HepG2 (cell line): Measurements from ENCODE around the gene URB1. TPM values are rescaled to one million over a fixed set of nuclear protein-coding genes. Genes with fewer than 3 reads are reported as not detected.

ENCODE experiments used
- ATAC-seq: fragments of 200-7000 bp; cut with Tn5 transposase; 3 replicates; pipeline ENCODE4 v1.9.1; 2020; ENCODE audit warnings: mild to moderate bottlenecking, moderate library complexity
- BruUV-seq: library from RNA; stranded (reverse); fragments of 400-500 nt; replicated peaks from 2 replicates; lab custom pipeline; 2021; lab: Mats Ljungman, UMichigan
- CTCF ChIA-PET: fragments of 300-600 bp; formaldehyde crosslinking; extraction: SDS; loops from one replicate; lab custom pipeline; 2021; ENCODE audit warnings: low total read pairs, inconsistent platforms, low intra/inter-chr PET ratio; lab: Yijun Ruan, JAX
- POLR2A ChIA-PET: fragments of 350-600 bp; sonication (Branson Sonifier 250); formaldehyde crosslinking; loops from one replicate; lab custom pipeline; 2020; ENCODE audit warnings: antibody characterized with exemption, inconsistent platforms; lab: Yijun Ruan, JAX
- DNase-seq: peaks from one replicate; pipeline ENCODE4 v3.0.0-alpha.2; 2015; ENCODE audit warnings: low spot score
- FAIRE-seq: peaks from 3 replicates; lab custom pipeline; 2011; peaks lifted over from hg19 to GRCh38; lab: Jason Lieb, UNC
- H2AFZ ChIP-seq: one replicate; pipeline ENCODE4 v1.6.1; 2011; ENCODE audit warnings: low read length, inconsistent platforms
- H3K27ac ChIP-seq: fragments of 300-600 bp; 3 replicates; pipeline ENCODE4 v1.8.0; 2011; ENCODE audit warnings: mixed run types, mild to moderate bottlenecking, mixed read lengths, low read length, inconsistent platforms; ENCODE audit not compliant: insufficient read depth; ENCODE audit errors: extremely low read length
- H3K27me3 ChIP-seq, 2 experiments: fragments of 200-600 bp in 1 of 2; 2 replicates in 1 of 2; 3 replicates in 1 of 2; pipeline versions ENCODE4 v1.6.0 to v1.8.0; 2011; ENCODE audit warnings: low read length in 2 of 2, mild to moderate bottlenecking in 2 of 2, moderate library complexity in 2 of 2, inconsistent platforms in 1 of 2; ENCODE audit not compliant: insufficient read depth in 2 of 2, control insufficient read depth in 1 of 2
- H3K36me3 ChIP-seq, 2 experiments: fragments of 200-600 bp in 1 of 2; replicated peaks in 1 of 2; 2 replicates in 1 of 2; 3 replicates in 1 of 2; pipeline versions ENCODE4 v1.5.1 to v1.8.0; 2011; ENCODE audit warnings: low read length in 2 of 2, inconsistent platforms in 1 of 2; ENCODE audit not compliant: insufficient read depth in 2 of 2, control insufficient read depth in 1 of 2
- H3K4me1 ChIP-seq: 2 replicates; pipeline ENCODE4 v1.5.1; 2012; ENCODE audit warnings: low read length, inconsistent platforms; ENCODE audit not compliant: insufficient read depth
- H3K4me2 ChIP-seq: 2 replicates; pipeline ENCODE4 v1.6.0; 2011; ENCODE audit warnings: low read depth, low read length, inconsistent platforms
- H3K4me3 ChIP-seq, 3 experiments: fragments of 200-600 bp in 1 of 3; sonication (generic), shearing (Covaris generic) in 1 of 3; replicated peaks in 1 of 3; 2 replicates each; pipeline ENCODE4 v1.5.1; 2011 to 2016; ENCODE audit warnings: low read length in 3 of 3, inconsistent platforms in 2 of 3, low read depth in 2 of 3, mild to moderate bottlenecking in 2 of 3, control low read depth in 1 of 3, mixed read lengths in 1 of 3; ENCODE audit not compliant: insufficient read depth in 1 of 3
- H3K79me2 ChIP-seq: one replicate; pipeline ENCODE4 v1.6.1; 2011; ENCODE audit warnings: low read length, inconsistent platforms; ENCODE audit not compliant: insufficient read depth
- H3K9ac ChIP-seq: 2 replicates; pipeline ENCODE4 v1.6.0; 2011; ENCODE audit warnings: mild to moderate bottlenecking, low read depth, low read length, inconsistent platforms; ENCODE audit not compliant: insufficient read depth
- H3K9me3 ChIP-seq: 2 replicates; pipeline ENCODE4 v1.5.1; 2012; ENCODE audit warnings: mild to moderate bottlenecking, low read length
- H4K20me1 ChIP-seq: 2 replicates; pipeline ENCODE4 v1.6.0; 2011; ENCODE audit warnings: inconsistent platforms, mild to moderate bottlenecking, low read length, moderate library complexity; ENCODE audit not compliant: insufficient read depth
- ATM ChIP-seq: fragments of 450-650 bp; IDR thresholded peaks from 2 replicates; pipeline ENCODE4 v1.7.1; 2017; ENCODE audit warnings: mild to moderate bottlenecking, borderline replicate concordance
- CHCHD3 ChIP-seq: sonication (generic); formaldehyde crosslinking; IDR thresholded peaks from 2 replicates; pipeline ENCODE4 v1.8.0; 2022; ENCODE audit warnings: mild to moderate bottlenecking, missing genetic modification reagents, moderate library complexity
- JUND ChIP-seq: sonication (generic); formaldehyde crosslinking; IDR thresholded peaks from 2 replicates; pipeline ENCODE4 v1.8.0; 2022; ENCODE audit warnings: mild to moderate bottlenecking, missing genetic modification reagents
- KDM4B ChIP-seq: sonication (generic); formaldehyde crosslinking; IDR thresholded peaks from 2 replicates; pipeline ENCODE4 v1.4.0; 2020; ENCODE audit warnings: missing genetic modification reagents
- MAX ChIP-seq: IDR thresholded peaks from 2 replicates; pipeline ENCODE4 v1.6.1; 2012; ENCODE audit warnings: inconsistent platforms
- NONO ChIP-seq, 2 experiments: fragments of 450-650 bp in 1 of 2; sonication (generic) in 1 of 2; formaldehyde crosslinking in 1 of 2; IDR thresholded peaks in 1 of 2; conservative IDR thresholded peaks in 1 of 2; 2 replicates each; pipeline versions ENCODE4 v1.6.1 to v1.8.0; 2017 to 2022; ENCODE audit warnings: mild to moderate bottlenecking in 1 of 2, missing genetic modification reagents in 1 of 2, moderate library complexity in 1 of 2
- SAFB2 ChIP-seq: sonication (generic); formaldehyde crosslinking; IDR thresholded peaks from 2 replicates; pipeline ENCODE4 v1.5.1; 2020; ENCODE audit warnings: missing genetic modification reagents, low read depth, mild to moderate bottlenecking, borderline replicate concordance
- ZBTB1 ChIP-seq: sonication (generic); formaldehyde crosslinking; IDR thresholded peaks from 2 replicates; pipeline ENCODE4 v1.4.0; 2020; ENCODE audit warnings: missing genetic modification reagents, borderline replicate concordance
- ZBTB2 ChIP-seq: sonication (generic); formaldehyde crosslinking; IDR thresholded peaks from 2 replicates; pipeline ENCODE4 v1.8.0; 2022; ENCODE audit warnings: low read depth, missing genetic modification reagents
- ZNF274 ChIP-seq: sonication (generic); formaldehyde crosslinking; IDR thresholded peaks from 2 replicates; pipeline ENCODE4 v1.5.1; 2020; ENCODE audit warnings: mild to moderate bottlenecking, missing genetic modification reagents
- ZNF331 ChIP-seq: sonication (generic); formaldehyde crosslinking; IDR thresholded peaks from 2 replicates; pipeline ENCODE4 v1.4.0; 2020; ENCODE audit warnings: missing genetic modification reagents
- ZNF552 ChIP-seq: sonication (generic); formaldehyde crosslinking; IDR thresholded peaks from 2 replicates; pipeline ENCODE4 v1.9.0; 2022; ENCODE audit warnings: missing genetic modification reagents, mild to moderate bottlenecking, borderline replicate concordance
- ZSCAN22 ChIP-seq: sonication (generic); formaldehyde crosslinking; IDR thresholded peaks from 2 replicates; pipeline ENCODE4 v1.4.0; 2020; ENCODE audit warnings: mild to moderate bottlenecking, missing genetic modification reagents
- WGBS: methylation state at CpG from one replicate; pipeline ENCODE4 v1.1.6; 2017; ENCODE audit warnings: low lambda C conversion rate; 5-methylcytosine and 5-hydroxymethylcytosine counted together
- in situ Hi-C: cut with HindIII; loops from 2 replicates; pipeline ENCODE4 v1.10.0; 2017; ENCODE audit warnings: low pct_unique_long_range_greater_than_20kb; ENCODE audit not compliant: extremely low pct_ligation_motif_present
- intact Hi-C: fragments of 100-400 bp; cut with micrococcal nuclease; formaldehyde crosslinking; loops from one replicate; pipeline ENCODE4 v1.10.0; 2022; ENCODE audit not compliant: unreplicated experiment
- polyA plus RNA-seq, 8 experiments: library from polyadenylated mRNA; depleted of rRNA in 3 of 8; stranded (reverse) in 7 of 8; unstranded in 1 of 8; fragments of >200 nt; fragmentation: Illumina TruSeq in 4 of 8; extraction: Trizol in 4 of 8; gene quantifications; 2 replicates each; pipeline versions ENCODE4 v1.2.1 to v1.2.3, GENCODE V29; 2011 to 2016; ENCODE audit warnings: low read depth in 4 of 8, missing spikeins in 1 of 8, mixed read lengths in 1 of 8; ENCODE audit not compliant: insufficient read depth in 1 of 8
- total RNA-seq, 5 experiments: library from RNA; depleted of rRNA; stranded (reverse); fragments of >200 nt; fragmentation: Illumina TruSeq; extraction: Trizol; gene quantifications; 2 replicates each; pipeline ENCODE4 v1.2.3, GENCODE V29; 2016; ENCODE audit warnings: low read depth in 1 of 5

URB1 gene
- total and polyA plus RNA-seq, 2 of the 13 experiments (the other 11 are each of a cell fraction or from before 2014, with no cell fraction given): 4.5 to 16.7 TPM

GRCh38 chr21:32312326-32312725 lies 80.5 kb downstream of the URB1 start:
- FAIRE-seq: no peak
- BruUV-seq: no TSS peak
- TF ChIP-seq JUND (CRISPR knock-in tag) (no peak), CHCHD3 (CRISPR knock-in tag) (no peak), ZNF274 (CRISPR knock-in tag) (no peak), NONO (IDR thresholded peaks at IDR 0.05) (no peak), NONO (CRISPR knock-in tag; conservative IDR thresholded peaks at IDR 0.05) (no peak), ZNF552 (no peak), ZSCAN22 (CRISPR knock-in tag) (no peak), ZBTB1 (CRISPR knock-in tag) (no peak), SAFB2 (no peak), ZBTB2 (CRISPR knock-in tag) (no peak), KDM4B (no peak), MAX (no peak), ZNF331 (no peak), ATM (no peak)

More at GRCh38 chr21:32312326-32312725, 80.5 kb downstream of the URB1 start:
- Histone ChIP-seq H3K4me1 (peaks cover 27% of the 10 kb centered on the region), H3K27ac (no peak overlapping the region), H3K79me2 (no peaks in the 10 kb centered on the region), H3K4me2 (no peak overlapping the region), H2AFZ (no peak overlapping the region), H3K9ac (no peak overlapping the region), H3K9me3 (no peaks in the 10 kb centered on the region), H3K27me3 (no peaks in the 10 kb centered on the region), H4K20me1 (no peaks in the 10 kb centered on the region), H3K4me3 (no peak overlapping the region), H3K36me3 (peaks cover 10 to 48% of the 10 kb centered on the region in 2 experiments)
- intact Hi-C loops (no loop called here), in situ Hi-C loops (no loop called here)
- ATAC-seq (no peak), DNase-seq (no peak)
- POLR2A ChIA-PET: no interaction called here
- CTCF ChIA-PET: no interaction called here
- WGBS: 94% methylated on average over 3 of the region's 5 CpGs
